ENCODE measurements around the gene MPP2.
"Not testable (repeated sequence)": the region's sequence is repeated elsewhere in the genome, so short reads cannot be mapped to it uniquely, and the experiment has no call there.

The MPP2 gene

GRCh38 chr17:43873815-43874214 lies 33.5 kb downstream of the MPP2 start:
- DNase-seq = no peak

- no peak for DNase-seq
Measured at GRCh38 chr17:43873091-43873490, 34.2 kb downstream of the MPP2 start.

GRCh38 chr17:43871946-43872690 lies 35.2 kb downstream of the MPP2 start:
- no peak for DNase-seq

GRCh38 chr17:43869031-43869430 lies 38.3 kb downstream of the MPP2 start:
- not testable (repeated sequence) for DNase-seq

- no peak for DNase-seq
Measured at GRCh38 chr17:43868226-43868994, 38.9 kb downstream of the MPP2 start.

GRCh38 chr17:43864161-43864984 lies 43.0 kb downstream of the MPP2 start:
- no peak for DNase-seq

- no peak for DNase-seq
Measured at GRCh38 chr17:43861960-43862359, 45.4 kb downstream of the MPP2 start.

GRCh38 chr17:43860927-43861622 lies 46.3 kb downstream of the MPP2 start:
- no peak for DNase-seq

GRCh38 chr17:43860077-43860725 lies 47.1 kb downstream of the MPP2 start:
- DNase-seq = no peak

- DNase-seq = no peak
Measured at GRCh38 chr17:43857957-43858600, 49.3 kb downstream of the MPP2 start.

- DNase-seq = no peak
Measured at GRCh38 chr17:43857141-43857540, 50.2 kb downstream of the MPP2 start.

- no peak for DNase-seq
Measured at GRCh38 chr17:43856141-43856540, 51.2 kb downstream of the MPP2 start.

GRCh38 chr17:43855061-43855460 lies 52.3 kb downstream of the MPP2 start:
- no peak for DNase-seq

- no peak for DNase-seq
Measured at GRCh38 chr17:43854498-43854897, 52.8 kb downstream of the MPP2 start.

GRCh38 chr17:43853546-43853945 lies 53.8 kb downstream of the MPP2 start:
- no peak for DNase-seq

- no peak for DNase-seq
Measured at GRCh38 chr17:43852571-43852970, 54.8 kb downstream of the MPP2 start.

- DNase-seq = no peak
Measured at GRCh38 chr17:43849116-43849515, 58.2 kb downstream of the MPP2 start.

GRCh38 chr17:43848601-43849000 lies 58.7 kb downstream of the MPP2 start:
- DNase-seq = no peak

- DNase-seq = no peak
Measured at GRCh38 chr17:43846963-43847371, 60.4 kb downstream of the MPP2 start, which contains the start of gene CD300LG. TSS of gene CD300LG (plus strand) at chr17:43847176. CDS start at chr17:43847217, 41 bp downstream.

GRCh38 chr17:43846221-43846712 lies 61.1 kb downstream of the MPP2 start:
- no peak for DNase-seq

- DNase-seq = no peak
Measured at GRCh38 chr17:43845766-43846165, 61.6 kb downstream of the MPP2 start.

Data from KG1 (cell line).